Smooth muscle cell of the brain vasculature (primary cell): Measurements from ENCODE around the gene SMAP1.

Source experiments
- DNase-seq: peaks from one replicate; pipeline ENCODE4 v3.0.0-alpha.2; 2012; ENCODE audit warnings: low read depth, low spot score

SMAP1 gene

DNA sequence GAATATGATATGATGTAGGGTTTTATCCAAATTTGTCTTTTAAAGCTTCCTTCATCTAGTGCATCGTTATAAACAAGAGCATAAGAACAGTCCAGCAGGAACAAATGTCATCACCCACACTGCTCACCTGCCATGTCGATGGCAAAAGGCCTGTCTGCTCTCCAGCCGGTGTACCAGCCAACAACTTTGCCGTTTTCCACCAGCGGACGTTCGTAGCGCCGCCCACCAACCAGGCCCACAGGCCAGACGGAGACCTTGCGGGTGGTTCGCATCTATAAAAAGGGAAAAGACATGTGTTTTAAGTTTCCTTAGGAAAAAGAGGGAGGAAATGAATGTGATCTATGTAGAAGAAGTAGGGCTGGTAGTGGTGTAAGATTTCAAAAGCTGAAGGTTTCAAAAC is 226.3 kb downstream of the SMAP1 start:
- DNase-seq: no peak

DNA sequence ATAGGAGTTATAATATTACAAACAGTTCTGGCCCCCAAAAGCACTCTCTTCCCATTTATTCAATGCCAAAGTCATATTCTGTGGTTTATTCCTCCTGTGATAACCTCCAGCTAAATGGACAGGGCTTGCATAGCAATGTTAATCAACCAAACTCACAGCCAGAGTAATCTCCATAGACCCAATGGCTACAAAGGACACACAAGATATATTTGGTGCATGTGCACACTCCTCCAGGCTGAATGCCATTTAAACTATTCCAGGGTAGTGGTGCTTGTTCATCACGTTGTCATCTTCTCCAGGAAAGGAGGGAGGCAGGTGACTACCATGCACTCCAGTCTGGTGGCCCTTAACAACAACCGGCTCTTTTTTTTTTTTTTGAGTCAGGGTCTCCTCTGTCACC is 232.4 kb downstream of the SMAP1 start:
- DNase-seq: no peak

DNA sequence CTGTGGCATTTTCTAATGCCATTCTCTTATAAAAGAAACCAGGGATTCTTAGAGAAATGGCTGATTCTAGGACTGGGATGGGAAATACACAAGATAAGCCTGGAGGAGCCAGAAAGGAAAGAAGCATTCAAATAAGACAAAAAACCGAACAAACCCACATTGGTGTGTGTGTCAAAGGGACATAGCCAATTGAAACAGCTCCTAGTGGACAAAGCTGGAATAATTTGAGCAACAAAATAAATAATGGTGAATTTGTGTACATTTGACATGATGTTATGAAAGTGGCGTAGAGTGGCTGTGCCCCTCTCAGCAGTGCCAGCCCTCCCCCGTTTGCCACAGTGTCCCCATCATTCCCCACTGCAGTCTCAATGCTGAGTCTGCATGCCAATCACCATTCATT is 233.6 kb downstream of the SMAP1 start:
- DNase-seq: no peak

DNA sequence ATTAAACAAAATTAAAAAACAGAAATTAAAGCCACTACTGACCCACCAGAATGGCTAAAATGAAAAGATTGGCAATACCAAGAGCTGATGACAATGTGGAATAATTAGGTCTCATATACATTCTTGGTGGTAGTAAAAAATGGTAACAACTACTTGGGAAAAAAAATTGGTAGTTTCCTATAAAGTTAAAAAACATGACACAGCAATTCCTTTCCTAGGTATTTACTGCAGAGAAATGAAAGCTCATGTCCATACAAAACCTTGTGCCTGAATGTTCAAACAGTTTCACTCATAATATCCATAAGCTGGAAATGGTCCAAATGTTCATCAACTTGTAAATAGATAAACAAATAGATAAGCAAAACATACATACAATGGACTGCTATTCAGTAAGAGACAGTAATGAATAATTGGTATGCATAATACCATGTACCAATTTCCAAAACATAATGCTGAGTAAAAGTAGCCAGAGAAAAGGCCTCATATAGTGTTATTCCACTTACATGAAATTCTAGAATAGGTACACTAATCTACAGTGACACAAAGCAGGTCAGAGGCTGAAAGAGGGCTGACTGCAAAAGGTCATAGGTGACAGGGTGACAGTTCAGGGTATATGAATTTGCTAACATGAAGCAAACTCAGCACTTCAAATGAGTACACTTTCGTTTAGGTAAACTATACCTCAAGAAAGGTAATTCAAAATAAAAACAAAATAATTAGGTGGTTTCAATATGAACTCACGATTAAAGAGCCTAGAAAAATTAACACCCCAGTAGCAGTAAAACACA is 236.2 kb downstream of the SMAP1 start:
- DNase-seq: no peak

DNA sequence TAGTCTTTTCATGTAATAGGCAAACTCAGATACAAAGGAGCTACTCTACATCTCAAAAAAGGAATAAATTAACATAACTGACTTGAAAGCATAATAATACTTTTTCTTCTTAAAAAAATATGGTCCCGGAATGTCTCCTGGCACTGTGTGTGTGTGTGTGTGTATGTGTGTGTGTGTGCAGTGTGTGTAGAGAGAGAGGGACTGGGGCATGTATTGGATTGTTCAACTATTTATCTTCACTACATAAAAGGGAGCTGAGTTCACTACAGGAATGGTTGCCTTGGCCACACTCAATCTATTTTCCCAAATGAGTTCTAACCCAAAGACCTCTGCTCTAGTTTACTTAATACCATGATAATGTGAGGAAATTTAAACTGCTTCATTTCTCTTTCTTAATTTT is 238.1 kb downstream of the SMAP1 start:
- no peak for DNase-seq
